A549 (cell line): ENCODE data around the gene AKAP17A.

Source experiments
- CTCF ChIP-seq: fragments of >200 bp; sonication (Bioruptor Twin); formaldehyde crosslinking; IDR thresholded peaks from 3 replicates; pipeline ENCODE4 v1.5.1; 2016
- EP300 ChIP-seq, 2 experiments: fragments of >200 bp; sonication (Bioruptor Twin); formaldehyde crosslinking; IDR thresholded peaks; 2 replicates in 1 of 2; 3 replicates in 1 of 2; pipeline ENCODE4 v1.6.1; 2016 to 2017

DNA sequence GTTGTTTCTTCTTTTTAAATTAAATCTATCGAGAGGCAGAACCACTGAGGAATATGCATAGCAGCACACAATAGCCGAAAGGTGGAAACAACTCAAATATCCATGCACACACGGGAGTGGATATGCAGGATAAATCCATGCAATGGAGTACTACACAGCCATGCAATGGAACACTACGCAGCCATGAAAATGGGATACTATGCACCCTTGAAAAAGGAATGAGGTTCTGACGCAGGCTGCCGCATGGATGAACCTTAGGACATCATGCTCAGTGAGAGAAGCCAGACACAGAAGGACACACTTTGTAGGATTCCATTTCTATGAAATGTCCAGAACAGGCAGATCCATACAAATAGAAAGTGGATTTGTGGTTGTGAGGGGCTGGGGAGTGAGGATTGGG lies 36.0 kb upstream of the AKAP17A start:
- TF ChIP-seq CTCF (no peak), EP300 (IDR thresholded peaks at IDR 0.05) (no peak)
